Heart right ventricle (tissue), 16 donors: Measurements from ENCODE around the gene HDHD5. TPM values are rescaled to one million over a fixed set of nuclear protein-coding genes. Genes with fewer than 3 reads are reported as not detected.

Experiments
- ATAC-seq, 8 donors: fragments of 200-7000 bp; cut with Tn5 transposase; one replicate each; pipeline ENCODE4 v1.9.1; 2020; ENCODE audit warnings: mild to moderate bottlenecking in 8 of 8, moderate library complexity in 8 of 8, moderate number of reproducible peaks in 1 of 8
- DNase-seq, 2 donors: peaks; one replicate each; pipeline ENCODE4 v3.0.0-alpha.2; 2020
- H3K27ac ChIP-seq, 10 donors: fragments of 200-600 bp; sonication (generic) in 2 of 10; one replicate each; pipeline versions ENCODE4 v1.5.0 to v1.8.0; 2020 to 2022; ENCODE audit warnings: mild to moderate bottlenecking in 3 of 10
- H3K27me3 ChIP-seq, 7 donors: fragments of 200-600 bp; one replicate each; pipeline ENCODE4 v1.8.0; 2021 to 2022; ENCODE audit warnings: mild to moderate bottlenecking in 2 of 7
- H3K36me3 ChIP-seq, 9 donors: fragments of 200-600 bp; sonication (generic) in 1 of 9; one replicate each; pipeline versions ENCODE4 v1.5.0 to v1.8.0; 2020 to 2022; ENCODE audit warnings: mild to moderate bottlenecking in 2 of 9
- H3K4me1 ChIP-seq, 9 donors: fragments of 200-600 bp; sonication (generic) in 1 of 9; one replicate each; pipeline versions ENCODE4 v1.5.0 to v1.8.0; 2020 to 2022; ENCODE audit warnings: mild to moderate bottlenecking in 4 of 9
- H3K4me3 ChIP-seq, 10 donors: fragments of 200-600 bp; sonication (generic) in 2 of 10; one replicate each; pipeline versions ENCODE4 v1.5.0 to v1.8.0; 2020 to 2022; ENCODE audit warnings: mild to moderate bottlenecking in 7 of 10, moderate library complexity in 2 of 10
- H3K9me3 ChIP-seq, 11 donors: fragments of 200-600 bp in 10 of 11; sonication (generic) in 2 of 11; one replicate each; pipeline versions ENCODE4 v1.5.0 to v1.8.0; 2013 to 2022; ENCODE audit warnings: mild to moderate bottlenecking in 2 of 11, control low read depth in 1 of 11, moderate library complexity in 1 of 11
- CTCF ChIP-seq, 9 donors: fragments of 200-600 bp; sonication (generic) in 2 of 9; IDR thresholded peaks; one replicate each; pipeline versions ENCODE4 v1.5.0 to v1.8.0; 2021 to 2022; ENCODE audit warnings: antibody characterized with exemption in 9 of 9, mild to moderate bottlenecking in 5 of 9, moderate library complexity in 1 of 9
- WGBS, 2 donors: extraction: QIAGEN DNeasy Blood & Tissue Kit; methylation state at CpG; one replicate each; pipeline ENCODE4 v1.1.7; 2013; ENCODE audit warnings: inconsistent platforms in 1 of 2; 5-methylcytosine and 5-hydroxymethylcytosine counted together
- intact Hi-C, 10 donors: fragments of 100-400 bp; cut with DNase I; formaldehyde crosslinking; loops; one replicate each; pipeline versions ENCODE4 v1.11.1 to v1.14.2; 2022
- polyA plus RNA-seq, 2 donors: library from polyadenylated mRNA; stranded (reverse); fragments of 200-250 nt; gene quantifications; one replicate each; pipeline ENCODE4 v1.2.3, GENCODE V29; 2013
- total RNA-seq, 10 donors: library from RNA; stranded (reverse); fragmentation: NEBNext Ultra II Directional in 3 of 10; extraction: Animal tissue kit (Norgen Biotek cat#: 25700) in 3 of 10; gene quantifications; one replicate each; pipeline versions ENCODE4 v1.2.1 to v1.2.4, GENCODE V29; 2021 to 2023
- donor health status: Arrhythmogenic right ventricular cardiomyopathy.
- donor health status: ischemic (EF 13 %, LVEDD 7.1; RV severe dilation, severe dysfunction).
- donor health status: healthy with polysubstance abuse.
- donor health status: DM: no; HTN: yes; CAD: no.
- donor health status: DM: no; HTN: no; CAD: no.
- donor health status: ischemic (EF 25% LVEDD 6.9; RV normal size, moderate dysfunction).
- donor health status: ischemic (EF 25% LVEDD 5.7; RV mildly dilated, moderate dysfunction).
- donor health status: healthy.
- donor health status: DM: yes; HTN: yes; CAD: no.
- donor health status: Ischemic cardiomyopathy.
- donor health status: ischemic (EF 35%, LVEDD 5.7; RV mildly dilated, moderate dysfunction).
- donor health status: nonischemic (EF 11% LVEDD 7.7; RV severe dilation, severe dysfunction).
- donor health status: DM: yes; HTN: yes; CAD: no.
- donor health status: PGD.
- donor health status: ischemic (EF 29% LVEDD 5.4; RV normal size, mild dysfunction).
- donor health status: nonischemic (EF 23%, LVEDD 6.1; RV moderate dilation, normal function).

Gene HDHD5
- total and polyA plus RNA-seq, 12 donors, result 23.6 to 60.4 (median 50.3) TPM

DNA sequence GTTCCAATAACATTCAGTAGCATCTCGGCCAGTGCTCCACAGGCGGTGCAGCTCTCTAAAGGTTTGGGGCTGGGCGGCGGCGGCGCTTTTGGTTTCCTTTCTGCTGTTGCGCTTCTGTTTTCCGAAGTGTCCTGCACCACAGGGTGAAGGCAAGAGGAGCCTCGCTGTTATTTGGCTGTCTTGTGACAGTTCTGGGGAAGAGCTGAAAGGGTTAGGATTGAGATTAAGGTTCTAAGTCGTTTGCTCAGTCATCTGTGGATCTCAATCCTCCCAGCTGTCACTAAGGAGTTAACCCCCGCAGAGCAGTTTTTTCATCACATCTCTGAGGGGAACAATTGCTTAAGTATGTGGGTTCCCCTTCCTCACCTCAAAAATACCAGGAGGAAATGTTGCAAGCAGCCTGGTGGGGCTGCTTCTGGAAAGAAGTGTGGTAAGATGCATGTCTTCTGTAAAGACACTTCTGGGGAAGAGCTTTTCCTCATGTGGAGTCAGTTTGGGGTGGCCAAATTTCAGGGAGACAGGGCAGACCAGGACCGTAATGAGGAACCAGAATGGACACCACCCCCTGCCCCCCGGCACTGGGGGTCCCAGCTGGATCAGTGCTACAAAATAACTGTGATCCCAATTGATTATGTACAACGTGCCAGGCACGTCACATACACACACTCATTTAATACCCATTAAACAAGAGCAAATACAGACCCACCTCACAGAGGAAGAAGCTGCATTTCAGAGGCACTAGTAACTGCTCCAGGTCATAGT is 52.1 kb downstream of the HDHD5 start:
- H3K36me3 ChIP-seq, result peaks cover 0 to 85% (median 31%) of the 10 kb centered on the region in 9 donors
- peaks cover 0 to 58% (median 0%) of the 10 kb centered on the region in 9 donors for H3K4me1 ChIP-seq
- H3K4me3 ChIP-seq, result peak overlapping the region in 1 of 10 donors; percentile 19
- TF ChIP-seq CTCF (IDR thresholded peaks at IDR 0.05), result no peak
- no peaks in the 10 kb centered on the region for H3K27me3 ChIP-seq
- no peaks in the 10 kb centered on the region for H3K9me3 ChIP-seq
- DNase-seq, result no peak
- H3K27ac ChIP-seq, result peak overlapping the region in 2 of 10 donors; percentile 44 to 86
- intact Hi-C loops, result no loop called here
- ATAC-seq, result peak in 6 of 8 donors; percentile 34 to 54 (median 46)
- 83 to 85% methylated on average over 15 of the region's 15 CpGs for WGBS, 2 donors

DNA sequence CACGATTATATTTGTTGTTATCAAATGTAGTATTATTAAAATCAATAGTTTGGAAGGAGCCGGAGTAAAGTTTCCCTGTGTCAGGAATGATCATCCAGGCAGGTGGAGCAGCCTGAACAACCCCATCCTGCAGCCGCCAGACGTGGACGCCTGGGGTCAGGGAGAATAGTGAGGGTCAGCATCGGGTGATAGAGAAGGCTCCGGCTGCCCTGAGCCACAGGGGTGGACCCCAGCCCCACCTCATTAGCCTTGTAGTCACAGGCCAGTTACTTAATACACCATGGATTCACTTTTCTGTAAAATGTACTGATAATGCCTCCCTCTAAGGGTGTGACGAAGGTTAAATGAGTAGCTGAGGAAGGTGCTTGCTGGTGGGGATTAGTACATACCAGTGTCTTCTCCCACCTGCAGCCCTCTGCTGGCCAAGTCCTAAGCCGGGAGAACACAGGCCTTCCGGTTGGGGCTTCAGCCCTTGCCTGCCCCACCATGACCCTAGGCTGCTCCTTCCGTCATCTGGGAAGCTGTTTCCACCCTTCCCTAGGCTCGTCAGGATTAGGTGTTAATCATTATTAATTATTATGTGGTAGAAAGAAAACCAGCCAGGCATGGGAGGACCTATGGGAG is 52.8 kb downstream of the HDHD5 start:
- Histone ChIP-seq H3K4me3 (peak overlapping the region in 1 of 10 donors; percentile 19), H3K27ac (peak overlapping the region in 1 of 10 donors; percentile 86), H3K9me3 (no peaks in the 10 kb centered on the region), H3K27me3 (no peaks in the 10 kb centered on the region), H3K36me3 (peaks cover 0 to 90% (median 38%) of the 10 kb centered on the region in 9 donors), H3K4me1 (peaks cover 0 to 61% (median 0%) of the 10 kb centered on the region in 9 donors)
- no peak for TF ChIP-seq CTCF (IDR thresholded peaks at IDR 0.05)
- 88 to 91% methylated on average over 12 of the region's 12 CpGs for WGBS, 2 donors
- DNase-seq (no peak), ATAC-seq (peak in 4 of 8 donors; percentile 13 to 35 (median 29))
- intact Hi-C loops, result no loop called here

DNA sequence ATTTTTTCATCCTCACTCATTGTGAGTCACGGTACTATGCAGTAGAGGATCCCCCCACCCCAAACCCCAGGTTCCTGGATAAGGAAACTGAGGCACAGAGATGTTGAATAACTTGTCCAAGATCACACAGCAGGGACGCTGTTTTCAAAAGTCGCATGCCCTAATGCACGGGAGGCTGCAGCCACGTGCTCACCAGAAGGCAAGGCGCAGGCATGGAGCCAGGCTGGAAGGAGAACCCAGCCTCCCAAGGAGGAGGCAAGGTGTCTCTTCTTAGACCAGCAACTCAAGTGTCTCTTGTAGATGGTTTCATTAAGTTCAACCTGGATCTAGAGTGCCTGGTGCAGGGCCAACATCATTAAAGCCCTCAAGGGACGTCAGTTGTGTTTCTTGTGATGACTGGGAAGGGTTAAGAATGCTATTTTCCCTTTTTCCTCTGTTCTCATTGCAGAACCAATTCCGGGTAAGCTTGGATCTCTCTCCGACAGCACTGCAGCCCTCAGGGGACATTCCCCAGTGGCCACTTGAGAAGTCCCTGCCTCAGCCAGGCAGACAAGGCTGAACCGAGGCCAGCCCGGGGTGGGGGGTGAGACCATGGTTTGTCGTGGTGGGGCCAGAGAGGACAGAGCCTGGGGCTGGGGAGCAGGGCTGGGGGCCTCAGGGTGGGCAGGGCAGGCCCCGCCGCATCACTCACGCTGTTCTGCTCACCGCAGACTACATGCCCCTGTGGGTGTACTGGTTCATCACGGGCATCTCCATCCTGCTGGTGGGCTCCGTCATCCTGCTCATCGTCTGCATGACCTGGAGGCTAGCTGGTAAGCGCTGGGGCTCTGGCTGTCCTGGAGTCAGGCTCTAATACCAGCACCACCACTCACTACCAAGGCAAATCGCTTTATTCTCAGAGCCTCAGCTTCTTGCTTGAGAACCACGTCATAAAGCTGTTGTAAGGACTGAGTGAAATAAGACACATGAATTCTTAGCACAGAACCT is 53.6 kb downstream of the HDHD5 start:
- Histone ChIP-seq H3K9me3 (no peaks in the 10 kb centered on the region), H3K4me1 (peaks cover 0 to 69% (median 0%) of the 10 kb centered on the region in 9 donors), H3K27me3 (no peaks in the 10 kb centered on the region), H3K36me3 (peaks cover 0 to 93% (median 42%) of the 10 kb centered on the region in 9 donors), H3K27ac (peak overlapping the region in 1 of 10 donors; percentile 86), H3K4me3 (no peak overlapping the region)
- TF ChIP-seq CTCF (IDR thresholded peaks at IDR 0.05), result no peak
- ATAC-seq, result no peak
- 76 to 81% methylated on average over 22 of the region's 22 CpGs for WGBS, 2 donors
- no peak for DNase-seq
- intact Hi-C loops, result no loop called here
